GM20000 (cell line): ENCODE data around the gene TREML2.
"Not testable (repeated sequence)": the region's sequence is repeated elsewhere in the genome, so short reads cannot be mapped to it uniquely, and the experiment has no call there.

Experiments
- DNase-seq: peaks from one replicate; pipeline ENCODE4 v3.0.0; 2012; ENCODE audit warnings: low spot score
- TF ChIP-seq, protein P1 (sequence below): IDR thresholded peaks from 2 replicates; pipeline ENCODE4 v1.5.1; 2012; ENCODE audit warnings: mild to moderate bottlenecking, control low read depth; ENCODE audit errors: extremely low read depth, missing control alignments

Gene TREML2, protein sequence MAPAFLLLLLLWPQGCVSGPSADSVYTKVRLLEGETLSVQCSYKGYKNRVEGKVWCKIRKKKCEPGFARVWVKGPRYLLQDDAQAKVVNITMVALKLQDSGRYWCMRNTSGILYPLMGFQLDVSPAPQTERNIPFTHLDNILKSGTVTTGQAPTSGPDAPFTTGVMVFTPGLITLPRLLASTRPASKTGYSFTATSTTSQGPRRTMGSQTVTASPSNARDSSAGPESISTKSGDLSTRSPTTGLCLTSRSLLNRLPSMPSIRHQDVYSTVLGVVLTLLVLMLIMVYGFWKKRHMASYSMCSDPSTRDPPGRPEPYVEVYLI

DNA sequence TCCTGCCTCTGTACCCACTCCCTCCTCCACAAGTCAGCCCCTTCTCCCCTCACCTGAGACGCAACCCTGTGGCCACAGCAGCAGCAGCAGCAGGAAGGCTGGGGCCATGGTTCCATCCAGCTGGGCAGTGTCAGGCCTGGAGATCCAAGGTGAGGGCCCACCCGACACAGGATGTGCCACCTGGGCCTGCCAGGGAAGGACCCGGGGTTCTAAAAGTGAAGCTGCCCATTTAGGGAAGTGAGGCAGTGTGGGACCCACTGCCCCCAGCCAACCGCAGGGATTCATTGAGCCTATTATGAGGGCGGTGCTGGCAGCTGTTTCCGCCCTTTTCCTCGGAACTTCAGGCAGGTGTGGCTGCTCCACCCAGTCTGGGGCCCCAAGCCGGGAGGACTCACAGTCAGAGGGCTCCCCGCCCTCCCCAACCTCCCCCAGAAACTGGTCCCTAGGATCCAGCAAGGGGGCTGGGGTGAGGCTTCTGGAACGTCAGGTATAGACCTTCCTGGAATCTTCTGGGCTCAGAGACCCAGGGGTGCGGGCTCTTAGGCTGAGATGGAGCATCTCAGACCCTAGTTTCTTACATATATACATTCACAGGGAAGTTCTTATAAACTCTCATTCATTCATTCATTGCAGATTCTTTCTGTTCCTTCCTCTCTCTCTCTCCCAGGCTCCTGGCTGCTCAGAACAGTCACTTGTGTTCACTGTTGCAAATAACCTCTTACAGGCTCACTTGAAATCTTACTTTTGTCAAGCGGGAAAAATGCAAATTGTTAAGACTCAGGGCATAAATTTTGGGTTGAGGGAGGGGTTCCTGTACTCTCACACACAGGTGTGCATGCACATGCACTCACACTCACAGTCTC is at the start of gene TREML2:
TSS of gene TREML2 (minus strand) at position 249 of the 863 bp plus-strand sequence. CDS start at position 108, 141 bp downstream.
- TF ChIP-seq, protein P1, sequence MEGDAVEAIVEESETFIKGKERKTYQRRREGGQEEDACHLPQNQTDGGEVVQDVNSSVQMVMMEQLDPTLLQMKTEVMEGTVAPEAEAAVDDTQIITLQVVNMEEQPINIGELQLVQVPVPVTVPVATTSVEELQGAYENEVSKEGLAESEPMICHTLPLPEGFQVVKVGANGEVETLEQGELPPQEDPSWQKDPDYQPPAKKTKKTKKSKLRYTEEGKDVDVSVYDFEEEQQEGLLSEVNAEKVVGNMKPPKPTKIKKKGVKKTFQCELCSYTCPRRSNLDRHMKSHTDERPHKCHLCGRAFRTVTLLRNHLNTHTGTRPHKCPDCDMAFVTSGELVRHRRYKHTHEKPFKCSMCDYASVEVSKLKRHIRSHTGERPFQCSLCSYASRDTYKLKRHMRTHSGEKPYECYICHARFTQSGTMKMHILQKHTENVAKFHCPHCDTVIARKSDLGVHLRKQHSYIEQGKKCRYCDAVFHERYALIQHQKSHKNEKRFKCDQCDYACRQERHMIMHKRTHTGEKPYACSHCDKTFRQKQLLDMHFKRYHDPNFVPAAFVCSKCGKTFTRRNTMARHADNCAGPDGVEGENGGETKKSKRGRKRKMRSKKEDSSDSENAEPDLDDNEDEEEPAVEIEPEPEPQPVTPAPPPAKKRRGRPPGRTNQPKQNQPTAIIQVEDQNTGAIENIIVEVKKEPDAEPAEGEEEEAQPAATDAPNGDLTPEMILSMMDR, result no peak
- DNase-seq, result no peak

GRCh38 chr6:41247882-41248705 is 47.1 kb upstream of the TREML2 start:
- TF ChIP-seq, protein P1, result no peak
- no peak for DNase-seq

DNA sequence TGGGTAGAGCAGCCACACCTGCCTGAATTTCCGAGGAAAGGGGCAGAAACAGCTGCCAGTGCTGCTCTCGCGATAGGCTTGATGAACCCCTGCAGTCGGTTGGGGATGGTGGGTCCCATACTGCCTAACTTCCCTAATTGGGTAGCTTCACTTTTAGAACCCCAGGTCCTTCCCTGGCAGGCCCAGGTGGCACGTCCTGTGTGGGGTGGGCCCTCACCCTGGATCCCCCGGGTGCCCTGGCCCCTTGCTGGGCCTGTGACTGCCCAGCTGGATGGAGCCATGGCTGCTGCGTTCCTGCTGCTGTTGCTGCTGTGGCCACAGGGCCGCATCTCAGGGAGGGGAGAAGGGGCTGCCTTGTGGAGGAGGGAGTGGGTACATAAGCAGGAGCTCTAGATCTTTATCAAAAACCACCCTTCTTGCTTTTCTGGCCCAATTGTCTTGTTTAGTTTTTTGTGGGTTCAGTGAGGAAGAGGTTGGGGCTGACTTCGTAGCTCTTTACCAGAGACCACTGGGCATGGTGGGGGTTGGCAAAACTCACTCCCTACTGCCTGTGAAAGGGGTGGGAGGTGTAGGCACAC is 46.4 kb upstream of the TREML2 start:
- DNase-seq, result no peak

GRCh38 chr6:41246529-41246928 is 45.6 kb upstream of the TREML2 start:
- DNase-seq, result not testable (repeated sequence)

More for the DNA sequence above, 46.4 kb upstream of the TREML2 start:
- TF ChIP-seq, protein P1, result no peak

GRCh38 chr6:41239467-41240159 is 38.7 kb upstream of the TREML2 start:
- TF ChIP-seq, protein P1, result no peak
- no peak for DNase-seq

- no peak for DNase-seq
- TF ChIP-seq, protein P1, result no peak
These were observed 36.2 kb upstream of the TREML2 start for GRCh38 chr6:41237128-41237527.

- DNase-seq, result no peak
- TF ChIP-seq, protein P1, result no peak
These were observed 35.3 kb upstream of the TREML2 start for GRCh38 chr6:41236276-41236675.
